Naive thymus-derived CD8-positive, alpha-beta T cell (primary cell): ENCODE results near the gene MYH11. TPM values are rescaled to one million over a fixed set of nuclear protein-coding genes. Genes with fewer than 3 reads are reported as not detected.
"Not testable (repeated sequence)": the region's sequence is repeated elsewhere in the genome, so short reads cannot be mapped to it uniquely, and the experiment has no call there.

Source experiments
- ATAC-seq, 2 donors: fragments of 150-1000 bp; cut with Tn5 transposase in 1 of 2; sonication (Bioruptor Pico), chemical (Tn5 transposase) in 1 of 2; 1 replicate in 1 of 2; 2 replicates in 1 of 2; pipeline ENCODE4 v1.10.0; 2021; ENCODE audit warnings: mild to moderate bottlenecking in 2 of 2, moderate library complexity in 2 of 2
- POLR2A ChIA-PET: fragments of 350-600 bp; sonication (Branson Sonifier 250); formaldehyde crosslinking; loops from one replicate; lab custom pipeline; 2021; ENCODE audit warnings: antibody characterized with exemption; lab: Charles Lee
- DNase-seq, 10 donors: peaks; one replicate each; pipeline versions ENCODE4 v3.0.0 to v3.0.0-alpha.2; 2020 to 2022
- H3K27ac Mint-ChIP-seq, 10 donors: one replicate each; pipeline ENCODE4 v1.8.0; 2020 to 2022; ENCODE audit warnings: mild to moderate bottlenecking in 10 of 10, mixed read lengths in 10 of 10, moderate library complexity in 4 of 10, inconsistent platforms in 1 of 10
- H3K27me3 Mint-ChIP-seq, 5 donors: one replicate each; pipeline ENCODE4 v1.8.0; 2021 to 2022; ENCODE audit warnings: mixed read lengths in 5 of 5
- H3K36me3 Mint-ChIP-seq, 3 donors: one replicate each; pipeline ENCODE4 v1.8.0; 2020 to 2022; ENCODE audit warnings: mixed read lengths in 3 of 3, mild to moderate bottlenecking in 2 of 3, inconsistent platforms in 1 of 3
- H3K4me1 Mint-ChIP-seq, 4 donors: one replicate each; pipeline ENCODE4 v1.8.0; 2021 to 2022; ENCODE audit warnings: mixed read lengths in 4 of 4
- H3K4me3 Mint-ChIP-seq, 10 donors: one replicate each; pipeline ENCODE4 v1.8.0; 2020 to 2022; ENCODE audit warnings: mild to moderate bottlenecking in 10 of 10, mixed read lengths in 10 of 10, moderate library complexity in 6 of 10, inconsistent platforms in 1 of 10
- H3K9me3 Mint-ChIP-seq, 9 donors: one replicate each; pipeline ENCODE4 v1.8.0; 2020 to 2022; ENCODE audit warnings: mixed read lengths in 9 of 9, mild to moderate bottlenecking in 3 of 9, inconsistent platforms in 1 of 9, moderate library complexity in 1 of 9
- polyA plus RNA-seq, 3 donors: library from polyadenylated mRNA; unstranded; fragments of 300-500 nt; fragmentation: Illumina TruSeq; gene quantifications; one replicate each; pipeline ENCODE4 v1.2.3, GENCODE V29; 2021
- total RNA-seq, 8 experiments: library from RNA in 2 of 8; stranded (reverse) in 2 of 8; gene quantifications; one replicate each; pipeline ENCODE4 v1.2.3 and lab custom pipeline; 2021 to 2026

MYH11 gene
- total and polyA plus RNA-seq, 5 experiments from 2014 or later, result 0.20 to 0.59 TPM; not detected in 3

DNA sequence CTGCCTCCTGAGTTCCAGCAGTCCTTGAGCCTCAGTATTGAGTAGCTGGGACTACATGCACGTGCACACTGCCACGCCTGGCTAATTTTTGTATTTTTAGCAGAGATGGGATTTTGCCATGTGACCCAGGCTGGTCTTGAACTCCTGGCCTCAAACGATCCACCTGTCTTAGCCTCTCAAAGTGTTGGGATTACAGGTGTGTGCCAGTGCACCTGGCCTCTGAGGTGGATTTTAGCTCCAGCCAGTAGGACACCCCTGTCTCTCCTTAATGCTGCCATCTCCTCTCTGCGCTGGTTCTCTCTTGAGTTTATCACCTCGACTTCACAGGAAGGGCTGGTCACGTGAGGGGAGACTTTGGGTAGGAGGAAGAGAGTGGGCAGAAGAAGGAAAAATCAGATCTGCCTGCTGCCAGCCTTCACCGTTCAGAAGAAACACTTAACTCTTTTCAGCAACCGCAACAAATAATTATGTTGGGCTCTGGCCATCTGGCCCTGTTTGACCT, 151.7 kb downstream of the MYH11 start:
- H3K27me3 Mint-ChIP-seq, result no peaks in the 10 kb centered on the region
- peaks cover 0 to 55% (median 3%) of the 10 kb centered on the region in 3 donors for H3K36me3 Mint-ChIP-seq
- no peak for DNase-seq
- no peak for ATAC-seq
- H3K27ac Mint-ChIP-seq, result peak overlapping the region in 8 of 10 donors; percentile 15 to 91 (median 72)
- peaks cover 2 to 23% (median 19%) of the 10 kb centered on the region in 4 donors for H3K4me1 Mint-ChIP-seq
- POLR2A ChIA-PET, result interaction anchor here (1.0 to 1.7 kb wide), 2 partner anchors 63 to 66 kb away, joined by 4 to 6 read pairs; partner anchors contain the start of gene MARF1
- no peak overlapping the region for H3K4me3 Mint-ChIP-seq
- H3K9me3 Mint-ChIP-seq, result no peaks in the 10 kb centered on the region

DNA sequence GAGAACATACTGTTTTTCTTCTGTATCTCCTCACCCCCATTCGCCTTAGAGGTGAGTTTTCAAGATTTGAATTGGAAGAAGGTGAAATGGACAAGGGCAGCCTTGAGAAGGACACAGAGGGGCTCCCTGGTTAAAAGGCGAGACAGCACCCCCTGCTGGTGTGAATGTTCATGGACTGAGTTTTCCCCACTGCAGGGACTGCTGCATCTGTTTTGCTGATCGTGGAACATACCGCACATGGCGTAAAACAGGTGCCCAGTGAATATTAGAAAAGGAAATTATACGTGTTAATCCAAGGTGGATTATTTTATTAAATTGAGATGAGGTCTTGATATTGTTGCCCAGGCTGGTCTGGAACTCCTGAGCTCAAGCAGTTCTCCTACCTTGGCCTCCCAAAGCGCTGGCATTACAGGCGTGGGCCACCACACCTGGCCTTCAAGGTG, 152.3 kb downstream of the MYH11 start:
- peaks cover 2 to 23% (median 19%) of the 10 kb centered on the region in 4 donors for H3K4me1 Mint-ChIP-seq
- DNase-seq (peak; percentile 53 to 85 (median 70)), ATAC-seq (peak; percentile 77 to 91)
- H3K4me3 Mint-ChIP-seq, result no peak overlapping the region
- peak overlapping the region in 8 of 10 donors; percentile 41 to 91 (median 70) for H3K27ac Mint-ChIP-seq
- H3K27me3 Mint-ChIP-seq, result no peaks in the 10 kb centered on the region
- POLR2A ChIA-PET, result no interaction called here
- H3K36me3 Mint-ChIP-seq, result peaks cover 0 to 61% (median 8%) of the 10 kb centered on the region in 3 donors
- no peaks in the 10 kb centered on the region for H3K9me3 Mint-ChIP-seq

DNA sequence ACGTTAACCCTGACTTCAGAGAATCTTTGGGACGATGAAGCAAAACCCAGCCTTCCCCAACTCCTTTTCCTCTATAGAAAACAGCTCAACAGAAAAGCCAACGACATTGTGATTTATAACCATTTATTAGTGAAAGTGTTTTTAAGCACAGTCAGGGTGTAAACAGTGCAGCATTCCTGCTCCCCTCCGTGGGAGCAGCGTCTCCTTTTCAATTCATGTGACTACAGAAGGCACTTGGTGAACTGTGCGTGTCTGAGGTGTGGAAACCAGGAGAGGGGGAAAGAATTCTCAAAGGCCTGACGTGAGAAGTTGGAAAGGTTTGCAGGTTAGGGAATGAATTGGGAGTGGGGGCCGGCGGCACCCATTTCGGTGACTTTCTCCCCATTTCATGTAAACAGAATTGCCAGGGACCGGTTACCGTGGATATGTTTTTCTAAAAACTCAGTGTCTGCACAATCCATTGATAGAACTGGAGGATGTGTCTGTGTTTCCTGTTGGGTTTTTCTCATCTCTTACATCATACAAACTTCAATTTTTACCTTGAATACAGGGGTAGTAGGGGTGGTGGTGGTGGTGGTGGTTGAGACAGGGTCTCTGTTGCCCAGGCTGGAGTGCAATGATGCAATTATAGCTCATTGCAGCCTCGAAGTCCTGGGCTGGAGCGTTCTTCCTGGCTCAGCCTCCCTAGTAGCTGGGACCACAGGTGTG, 153.6 kb downstream of the MYH11 start:
- Mint-ChIP-seq H3K9me3 (no peaks in the 10 kb centered on the region), H3K36me3 (peaks cover 0 to 68% (median 12%) of the 10 kb centered on the region in 3 donors), H3K27ac (peak overlapping the region; percentile 72 to 92 (median 82)), H3K4me1 (peaks cover 2 to 23% (median 19%) of the 10 kb centered on the region in 4 donors), H3K4me3 (no peak overlapping the region), H3K27me3 (no peaks in the 10 kb centered on the region)
- DNase-seq (peak in 2 of 10 donors; percentile 4 to 15), ATAC-seq (peak in 1 of 2 donors; percentile 57)
- POLR2A ChIA-PET, result no interaction called here

DNA sequence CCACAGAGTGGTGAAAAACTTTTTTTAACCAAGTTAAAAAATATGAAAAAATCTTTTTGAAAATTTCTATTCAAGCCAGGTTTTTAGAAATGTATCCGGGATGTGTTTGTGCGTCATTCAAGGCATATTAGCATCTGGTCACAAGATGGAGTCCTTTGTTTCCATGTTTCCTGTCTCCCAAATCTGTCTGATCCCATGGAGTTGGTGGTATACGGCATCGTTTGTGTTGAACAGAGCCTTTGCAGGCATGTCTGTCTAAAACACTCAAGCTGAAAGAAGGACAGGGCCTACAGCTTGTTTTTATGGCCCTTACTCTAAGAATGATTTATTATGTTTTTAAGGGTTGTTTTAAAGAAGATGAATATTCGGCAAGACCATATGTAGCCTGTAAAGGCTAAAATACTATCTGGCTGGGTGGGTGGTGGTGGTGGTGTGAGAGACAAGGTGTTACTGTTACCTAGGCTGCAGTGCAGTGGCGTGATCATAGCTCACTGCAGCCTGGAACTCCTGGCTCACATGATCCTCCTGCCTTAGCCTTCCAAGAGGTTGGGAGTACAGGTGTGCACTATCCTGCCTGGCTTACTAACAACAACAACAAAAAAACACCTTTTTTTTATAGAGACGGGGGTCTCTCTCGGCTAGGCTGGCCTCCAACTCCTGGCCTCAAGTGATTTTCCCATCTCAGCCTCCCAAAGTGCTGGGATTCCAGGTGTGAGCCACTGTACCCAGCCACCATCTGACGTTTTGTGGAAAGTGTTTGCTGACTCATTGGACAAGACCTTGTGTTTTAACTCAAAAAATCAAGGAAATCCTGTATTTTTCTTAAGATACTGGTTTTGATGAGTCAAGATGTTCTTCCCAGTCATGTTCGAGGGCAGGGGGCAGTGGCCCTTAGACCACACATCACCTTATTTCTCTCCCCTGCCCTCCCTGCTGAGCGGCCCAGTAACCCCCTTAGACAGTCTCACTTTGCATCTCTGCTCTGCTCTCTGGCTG, 154.6 kb downstream of the MYH11 start:
- Mint-ChIP-seq H3K27ac (peak overlapping the region; percentile 25 to 92 (median 82)), H3K27me3 (no peaks in the 10 kb centered on the region), H3K4me1 (peaks cover 2 to 23% (median 19%) of the 10 kb centered on the region in 4 donors), H3K36me3 (peaks cover 0 to 68% (median 11%) of the 10 kb centered on the region in 3 donors), H3K4me3 (no peak overlapping the region), H3K9me3 (no peaks in the 10 kb centered on the region)
- no peak for ATAC-seq
- POLR2A ChIA-PET, result no interaction called here
- no peak for DNase-seq

DNA sequence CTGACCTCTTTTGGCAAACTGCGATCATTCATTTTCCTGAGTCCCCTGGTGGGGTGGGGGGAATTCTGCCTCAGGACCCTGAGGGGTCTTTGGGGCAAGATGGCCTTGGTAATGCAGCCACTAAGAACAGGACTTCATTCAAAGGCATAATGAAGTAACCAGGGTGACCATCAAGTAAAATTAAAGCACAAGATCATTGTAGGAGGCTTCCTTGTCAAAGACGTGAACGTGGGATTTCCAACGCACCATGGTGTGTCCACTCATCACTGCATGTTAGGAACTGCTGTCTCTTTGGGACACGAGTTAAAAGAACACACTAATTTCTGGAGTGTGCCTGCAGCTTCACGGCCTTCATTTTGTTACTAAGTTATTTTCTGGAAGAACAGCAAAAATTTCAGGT, 155.5 kb downstream of the MYH11 start:
- DNase-seq (no peak), ATAC-seq (no peak)
- POLR2A ChIA-PET, result no interaction called here
- no peak overlapping the region for H3K4me3 Mint-ChIP-seq
- peaks cover 0 to 75% (median 15%) of the 10 kb centered on the region in 3 donors for H3K36me3 Mint-ChIP-seq
- H3K4me1 Mint-ChIP-seq, result peaks cover 2 to 23% (median 19%) of the 10 kb centered on the region in 4 donors
- H3K27me3 Mint-ChIP-seq, result no peaks in the 10 kb centered on the region
- H3K27ac Mint-ChIP-seq, result peak overlapping the region in 3 of 10 donors; percentile 31 to 65 (median 50)
- no peaks in the 10 kb centered on the region for H3K9me3 Mint-ChIP-seq

DNA sequence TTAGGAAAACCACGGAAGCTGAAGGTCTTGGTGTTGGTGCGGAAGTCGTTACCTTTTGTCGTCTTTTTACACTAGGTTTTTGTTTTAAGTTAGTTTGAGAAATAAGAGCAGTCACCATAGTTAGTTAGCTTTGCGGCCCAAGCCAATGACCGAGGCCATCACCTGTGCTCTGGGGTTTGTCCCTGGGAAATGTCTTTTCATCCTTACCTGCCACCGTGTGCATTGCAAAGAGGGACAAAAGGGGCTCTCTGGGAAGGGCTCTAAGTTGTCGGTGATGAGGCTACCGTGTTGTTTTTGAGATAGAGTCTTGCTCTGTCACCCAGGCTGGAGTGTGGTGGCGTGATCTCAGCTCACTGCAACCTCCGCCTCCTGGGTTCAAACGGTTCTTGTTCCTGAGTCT, 157.0 kb downstream of the MYH11 start:
- no peak overlapping the region for H3K4me3 Mint-ChIP-seq
- no peaks in the 10 kb centered on the region for H3K27me3 Mint-ChIP-seq
- no peak for DNase-seq
- POLR2A ChIA-PET, result no interaction called here
- ATAC-seq, result no peak
- H3K36me3 Mint-ChIP-seq, result peaks cover 0 to 80% (median 17%) of the 10 kb centered on the region in 3 donors
- peaks cover 2 to 18% (median 14%) of the 10 kb centered on the region in 4 donors for H3K4me1 Mint-ChIP-seq
- H3K27ac Mint-ChIP-seq, result peak overlapping the region in 4 of 10 donors; percentile 14 to 79 (median 38)
- H3K9me3 Mint-ChIP-seq, result no peaks in the 10 kb centered on the region

DNA sequence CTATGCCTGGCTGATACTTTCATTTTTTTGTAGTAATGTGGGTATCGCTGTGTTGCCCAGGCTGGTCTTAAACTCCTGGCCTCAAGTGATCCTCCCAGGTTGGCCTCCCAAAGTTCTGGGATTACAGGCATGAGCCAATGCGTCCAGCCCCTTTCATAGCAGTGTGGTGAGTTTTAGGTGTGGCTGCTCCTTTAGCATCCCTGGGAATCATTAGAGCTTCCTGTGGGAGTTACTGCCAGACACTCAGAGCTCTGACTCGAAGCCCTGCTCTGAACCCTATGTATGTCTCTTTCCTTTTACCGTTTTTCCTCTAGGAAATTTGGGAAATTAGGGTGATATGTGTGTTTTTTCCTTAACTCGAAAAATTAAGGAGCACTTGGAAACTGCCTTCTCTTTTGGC, 162.3 kb downstream of the MYH11 start:
- Mint-ChIP-seq H3K9me3 (no peaks in the 10 kb centered on the region), H3K4me3 (no peak overlapping the region), H3K27me3 (no peaks in the 10 kb centered on the region), H3K36me3 (peaks cover 0 to 94% (median 25%) of the 10 kb centered on the region in 3 donors), H3K27ac (peak overlapping the region in 2 of 10 donors; percentile 48 to 51), H3K4me1 (no peaks in the 10 kb centered on the region)
- POLR2A ChIA-PET, result interaction anchor here (0.6 kb wide), 1 partner anchor 42 kb away, joined by 3 read pairs; no protein-coding TSS in a partner anchor
- ATAC-seq (no peak), DNase-seq (no peak)

DNA sequence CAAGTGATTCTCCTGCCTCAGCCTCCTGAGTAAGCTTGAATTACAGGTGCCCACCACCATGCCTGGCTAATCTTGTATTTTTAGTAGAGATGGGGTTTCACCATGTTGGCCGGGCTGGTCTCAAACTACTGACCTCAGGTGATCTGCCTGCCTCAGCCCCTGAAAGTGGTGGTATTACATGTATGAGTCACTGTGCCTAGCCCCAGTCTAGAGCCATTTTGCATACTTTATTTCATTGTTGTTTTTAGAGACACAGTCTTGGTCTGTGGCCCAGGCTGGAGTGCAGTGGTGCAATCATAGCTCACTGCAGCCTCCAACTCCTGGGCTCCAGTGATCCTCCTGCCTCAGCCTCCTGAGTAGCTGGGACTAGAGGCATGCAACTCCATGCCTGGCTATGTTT, 164.3 kb downstream of the MYH11 start:
- ATAC-seq, DNase-seq, H3K9me3 Mint-ChIP-seq, H3K4me1 Mint-ChIP-seq, H3K4me3 Mint-ChIP-seq, H3K27me3 Mint-ChIP-seq: not testable (repeated sequence)
- Mint-ChIP-seq H3K36me3 (peaks cover 0 to 96% (median 36%) of the 10 kb centered on the region in 3 donors), H3K27ac (peak overlapping the region in 1 of 10 donors; percentile 22)
- POLR2A ChIA-PET, result interaction anchor here (0.6 kb wide), 1 partner anchor 1129 kb away, joined by 4 read pairs; no protein-coding TSS in a partner anchor

DNA sequence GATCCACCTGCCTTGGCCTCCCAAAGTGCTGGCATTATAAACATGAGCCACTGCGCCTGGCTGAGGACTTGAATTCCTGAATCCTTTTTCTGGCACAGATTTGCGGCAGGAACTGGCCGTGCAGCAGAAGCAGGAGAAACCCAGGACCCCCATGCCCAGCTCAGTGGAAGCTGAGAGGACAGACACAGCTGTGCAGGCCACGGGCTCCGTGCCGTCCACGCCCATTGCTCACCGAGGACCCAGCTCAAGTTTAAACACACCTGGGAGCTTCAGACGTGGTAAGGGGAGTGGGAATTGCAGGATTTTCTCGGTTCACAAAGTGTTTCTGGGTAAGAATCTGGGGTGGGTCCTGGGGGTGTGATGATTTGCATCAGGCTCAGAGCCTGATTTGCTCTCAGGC, 165.8 kb downstream of the MYH11 start:
- Mint-ChIP-seq H3K4me3 (no peak overlapping the region), H3K27ac (peak overlapping the region in 1 of 10 donors; percentile 70), H3K9me3 (no peaks in the 10 kb centered on the region), H3K36me3 (peaks cover 0 to 96% (median 32%) of the 10 kb centered on the region in 3 donors), H3K4me1 (peaks cover 0 to 1% (median under 1%) of the 10 kb centered on the region in 4 donors), H3K27me3 (no peaks in the 10 kb centered on the region)
- ATAC-seq, result no peak
- DNase-seq, result no peak
- POLR2A ChIA-PET, result no interaction called here

DNA sequence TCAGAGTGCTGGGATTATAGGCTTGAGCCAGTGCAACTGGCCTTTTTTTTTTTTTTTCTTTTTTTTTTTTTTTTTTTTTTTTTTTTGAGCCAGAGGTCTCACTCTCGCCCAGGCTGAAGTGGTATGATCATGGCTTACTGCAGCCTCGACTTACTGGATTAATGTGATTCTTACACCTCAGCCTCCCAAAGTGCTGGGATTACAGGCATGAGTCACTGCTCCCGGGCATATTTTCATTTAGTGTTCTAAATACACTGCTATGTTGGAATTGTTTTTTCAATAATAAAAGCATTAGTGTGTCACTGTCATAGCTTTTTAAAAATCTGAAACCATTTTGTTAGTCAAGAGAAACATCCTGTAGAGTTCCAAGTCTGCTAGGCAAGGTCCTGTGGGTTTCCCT, 166.5 kb downstream of the MYH11 start:
- no peak overlapping the region for H3K27ac Mint-ChIP-seq
- no peak overlapping the region for H3K4me3 Mint-ChIP-seq
- H3K9me3 Mint-ChIP-seq, result no peaks in the 10 kb centered on the region
- DNase-seq (no peak), ATAC-seq (no peak)
- no peaks in the 10 kb centered on the region for H3K27me3 Mint-ChIP-seq
- peaks cover 0 to 99% (median 32%) of the 10 kb centered on the region in 3 donors for H3K36me3 Mint-ChIP-seq
- POLR2A ChIA-PET, result interaction anchor here (0.7 kb wide), 1 partner anchor 87 kb away, joined by 11 read pairs; no protein-coding TSS in a partner anchor
- peaks cover 0 to 5% (median 4%) of the 10 kb centered on the region in 4 donors for H3K4me1 Mint-ChIP-seq

DNA sequence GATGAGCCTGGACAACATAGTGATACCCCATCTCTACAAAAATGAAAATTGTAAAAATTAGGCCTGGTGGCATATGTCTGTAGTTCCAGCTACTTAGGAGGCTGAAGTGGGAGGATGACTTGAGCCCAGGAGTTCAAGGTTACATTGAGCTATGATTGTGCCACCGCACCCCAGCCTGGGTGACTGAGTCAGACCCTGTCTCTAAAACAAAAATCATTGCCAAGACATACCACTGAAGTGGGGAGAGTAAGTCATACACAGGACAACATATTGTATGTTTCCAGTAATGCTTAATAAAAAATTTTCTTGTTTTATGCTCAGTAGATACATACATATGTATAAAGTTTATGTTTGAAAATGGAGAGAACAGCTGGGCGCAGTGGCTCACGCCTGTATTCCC, 167.5 kb downstream of the MYH11 start:
- H3K4me1 Mint-ChIP-seq, result peaks cover 0 to 8% (median 4%) of the 10 kb centered on the region in 4 donors
- ATAC-seq (no peak), DNase-seq (no peak)
- H3K36me3 Mint-ChIP-seq, result peaks cover 0 to 99% (median 30%) of the 10 kb centered on the region in 3 donors
- no peak overlapping the region for H3K4me3 Mint-ChIP-seq
- no peaks in the 10 kb centered on the region for H3K27me3 Mint-ChIP-seq
- H3K27ac Mint-ChIP-seq, result peak overlapping the region in 2 of 10 donors; percentile 61 to 78
- H3K9me3 Mint-ChIP-seq, result no peaks in the 10 kb centered on the region
- POLR2A ChIA-PET, result no interaction called here

DNA sequence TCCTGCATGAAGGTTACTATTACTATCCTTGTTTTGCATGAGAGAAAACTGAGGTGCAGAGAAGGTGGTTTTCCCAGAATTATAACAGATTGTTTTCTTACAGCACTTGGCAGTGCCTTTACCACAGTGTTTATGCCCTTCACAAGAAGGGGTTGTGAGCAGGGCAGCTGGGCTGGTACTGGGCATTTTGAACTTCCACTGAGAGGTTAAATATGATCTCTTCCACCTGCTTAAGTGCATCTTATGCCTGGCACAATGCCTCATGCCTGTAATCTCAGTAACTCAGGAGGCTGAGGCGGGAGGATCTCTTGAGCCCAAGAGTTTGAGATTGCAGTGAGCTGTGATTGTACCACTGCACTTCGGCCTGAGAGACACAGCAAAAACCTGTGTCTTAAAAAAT, 170.5 kb downstream of the MYH11 start:
- ATAC-seq, result no peak
- no peaks in the 10 kb centered on the region for H3K27me3 Mint-ChIP-seq
- no peak for DNase-seq
- POLR2A ChIA-PET, result no interaction called here
- H3K36me3 Mint-ChIP-seq, result peaks cover 0 to 96% (median 20%) of the 10 kb centered on the region in 3 donors
- peak overlapping the region in 2 of 10 donors; percentile 1 to 61 for H3K27ac Mint-ChIP-seq
- no peak overlapping the region for H3K4me3 Mint-ChIP-seq
- H3K9me3 Mint-ChIP-seq, result no peaks in the 10 kb centered on the region
- peaks cover 4 to 13% (median 7%) of the 10 kb centered on the region in 4 donors for H3K4me1 Mint-ChIP-seq
